Measurements from ENCODE around the gene SPTBN2. TPM values are rescaled to one million over a fixed set of nuclear protein-coding genes. Genes with fewer than 3 reads are reported as not detected.

SPTBN2 gene
- total and polyA plus RNA-seq, 5 donors, result 0.38 to 7.0 (median 3.1) TPM

- H3K27ac ChIP-seq (ENCODE audit: low read length), result peak overlapping the region; percentile 6
- under 1% methylated on average over 94 of the region's 95 CpGs for WGBS
- H3K27me3 ChIP-seq (ENCODE audit: control insufficient read depth, insufficient read depth), result no peaks in the 10 kb centered on the region
- intact Hi-C loops (cut with DNase I), result no loop called here
- no peaks in the 10 kb centered on the region for H3K9me3 ChIP-seq (ENCODE audit: control insufficient read depth, low read length)
- DNase-seq (peak; percentile 82 to 94 (median 93)), ATAC-seq (peak; percentile 97)
- peak overlapping the region; percentile 85 for H3K4me3 ChIP-seq (ENCODE audit: low read length)
- H3K4me1 ChIP-seq (ENCODE audit: control insufficient read depth, insufficient read depth, low read length), result peaks cover under 1% of the 10 kb centered on the region
These were observed 15.7 kb upstream of the SPTBN2 start for GRCh38 chr11:66744485-66745355.

GRCh38 chr11:66743271-66743968 lies 14.4 kb upstream of the SPTBN2 start:
- Histone ChIP-seq H3K4me3 (ENCODE audit: low read length) (no peak overlapping the region), H3K27ac (ENCODE audit: low read length) (no peak overlapping the region), H3K27me3 (ENCODE audit: control insufficient read depth, insufficient read depth) (no peaks in the 10 kb centered on the region), H3K9me3 (ENCODE audit: control insufficient read depth, low read length) (no peaks in the 10 kb centered on the region), H3K4me1 (ENCODE audit: control insufficient read depth, insufficient read depth, low read length) (peaks cover 2% of the 10 kb centered on the region)
- WGBS, result 87% methylated on average over 16 of the region's 16 CpGs
- no peak for ATAC-seq
- no peak for DNase-seq
- intact Hi-C loops (cut with DNase I), result no loop called here

- no peaks in the 10 kb centered on the region for H3K9me3 ChIP-seq (ENCODE audit: control insufficient read depth, low read length)
- no peak for ATAC-seq
- DNase-seq, result no peak
- intact Hi-C loops (cut with DNase I), result no loop called here
- WGBS, result 78% methylated on average over 2 of the region's 2 CpGs
- peaks cover 2% of the 10 kb centered on the region for H3K4me1 ChIP-seq (ENCODE audit: control insufficient read depth, insufficient read depth, low read length)
- H3K4me3 ChIP-seq (ENCODE audit: low read length), result no peak overlapping the region
- H3K27ac ChIP-seq (ENCODE audit: low read length), result no peak overlapping the region
- no peaks in the 10 kb centered on the region for H3K27me3 ChIP-seq (ENCODE audit: control insufficient read depth, insufficient read depth)
These were observed 12.1 kb upstream of the SPTBN2 start for GRCh38 chr11:66741153-66741552.

- DNase-seq, result no peak
- Histone ChIP-seq H3K4me1 (ENCODE audit: control insufficient read depth, insufficient read depth, low read length) (peaks cover 2% of the 10 kb centered on the region), H3K4me3 (ENCODE audit: low read length) (no peak overlapping the region), H3K27me3 (ENCODE audit: control insufficient read depth, insufficient read depth) (no peaks in the 10 kb centered on the region), H3K9me3 (ENCODE audit: control insufficient read depth, low read length) (no peaks in the 10 kb centered on the region), H3K27ac (ENCODE audit: low read length) (no peak overlapping the region)
- intact Hi-C loops (cut with DNase I), result no loop called here
- no peak for ATAC-seq
- 43% methylated on average over 2 of the region's 2 CpGs for WGBS
These were observed 11.0 kb upstream of the SPTBN2 start for GRCh38 chr11:66739983-66740382.

DNA sequence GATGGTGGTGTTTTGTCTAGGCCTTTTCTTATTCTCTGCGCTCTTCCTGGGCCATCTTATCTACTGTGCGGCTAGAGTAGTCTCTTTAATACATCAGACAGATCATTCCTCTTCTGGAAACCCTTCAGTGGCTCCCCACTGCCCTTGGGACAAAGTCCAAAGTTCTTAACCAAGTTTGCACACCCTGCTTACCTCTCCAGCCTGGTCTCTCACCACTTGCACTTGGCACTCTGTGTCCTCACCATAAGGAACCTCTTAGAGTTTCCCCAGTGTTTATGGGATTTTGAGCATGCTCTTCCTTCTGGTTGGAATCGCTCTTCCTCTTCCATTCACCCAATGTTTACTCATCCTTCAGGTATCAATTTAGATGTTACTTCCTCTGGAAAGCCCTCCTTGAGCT lies 5.2 kb upstream of the SPTBN2 start:
- ATAC-seq (no peak), DNase-seq (no peak)
- no peak overlapping the region for H3K27ac ChIP-seq (ENCODE audit: low read length)
- no peaks in the 10 kb centered on the region for H3K9me3 ChIP-seq (ENCODE audit: control insufficient read depth, low read length)
- no peaks in the 10 kb centered on the region for H3K27me3 ChIP-seq (ENCODE audit: control insufficient read depth, insufficient read depth)
- H3K4me3 ChIP-seq (ENCODE audit: low read length), result no peak overlapping the region
- no peaks in the 10 kb centered on the region for H3K4me1 ChIP-seq (ENCODE audit: control insufficient read depth, insufficient read depth, low read length)
- WGBS, result 95% methylated on average over 3 of the region's 3 CpGs
- intact Hi-C loops (cut with DNase I), result no loop called here

DNA sequence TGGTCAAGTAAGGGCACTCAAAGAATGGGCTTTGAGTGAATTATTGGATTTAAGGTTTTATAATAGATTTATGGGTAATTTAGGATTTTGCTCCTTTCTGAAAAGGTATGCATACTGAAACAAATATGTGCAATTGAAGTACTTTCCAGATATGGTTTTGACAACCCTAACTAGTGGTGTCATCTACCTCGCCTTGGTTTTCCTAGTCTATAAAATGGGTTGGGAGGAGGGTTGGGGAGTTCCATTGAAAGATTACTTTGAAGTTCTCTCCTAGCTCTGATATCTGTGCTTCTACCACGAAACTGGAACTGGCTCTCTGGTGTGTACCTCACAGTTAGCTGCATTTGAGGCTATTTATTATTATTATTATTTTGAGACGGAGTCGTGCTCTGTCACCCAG lies 431 bp upstream of the SPTBN2 start:
- 96% methylated on average over 4 of the region's 4 CpGs for WGBS
- intact Hi-C loops (cut with DNase I), result no loop called here
- Histone ChIP-seq H3K27ac (ENCODE audit: low read length) (no peak overlapping the region), H3K27me3 (ENCODE audit: control insufficient read depth, insufficient read depth) (no peaks in the 10 kb centered on the region), H3K9me3 (ENCODE audit: control insufficient read depth, low read length) (no peaks in the 10 kb centered on the region), H3K4me3 (ENCODE audit: low read length) (no peak overlapping the region), H3K4me1 (ENCODE audit: control insufficient read depth, insufficient read depth, low read length) (peaks cover 4% of the 10 kb centered on the region)
- DNase-seq (no peak), ATAC-seq (no peak)

DNA sequence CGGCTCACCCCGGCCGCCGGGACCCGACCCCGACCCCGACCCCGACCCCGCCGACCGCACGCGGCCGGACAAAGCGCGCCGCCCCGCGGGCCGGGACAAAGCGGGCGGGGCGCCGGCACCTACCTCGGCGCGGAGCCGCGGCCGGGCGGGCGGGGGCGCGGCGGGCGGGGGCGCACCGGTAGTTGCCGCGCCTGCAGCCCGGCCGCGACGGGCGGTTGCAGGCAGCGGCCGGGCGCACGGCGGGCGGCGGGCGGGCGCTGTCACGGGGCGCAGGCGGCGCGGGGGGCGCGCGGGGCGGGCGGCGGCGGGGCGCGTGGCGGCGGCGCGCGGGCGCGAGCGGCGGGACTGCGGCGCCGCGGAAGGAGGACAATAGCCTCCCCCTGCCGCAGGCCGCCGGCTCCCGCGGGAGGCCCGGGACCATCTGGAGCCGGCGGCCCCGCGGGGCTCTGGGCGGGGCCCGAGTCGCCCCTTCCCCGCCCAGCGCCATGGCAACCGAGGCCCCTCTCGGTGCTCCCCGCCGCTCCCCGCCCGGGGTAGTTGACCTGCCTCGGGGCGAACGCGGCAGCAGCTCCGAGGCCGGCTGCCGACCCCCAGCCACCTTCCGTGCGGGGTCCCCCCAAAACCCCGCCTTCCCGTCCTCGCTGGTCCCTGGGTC lies 851 bp downstream of the SPTBN2 start:
- ATAC-seq, result peak; percentile 30 to 32
- Histone ChIP-seq H3K9me3 (ENCODE audit: control insufficient read depth, low read length) (no peaks in the 10 kb centered on the region), H3K27ac (ENCODE audit: low read length) (no peak overlapping the region), H3K4me1 (ENCODE audit: control insufficient read depth, insufficient read depth, low read length) (peaks cover 4% of the 10 kb centered on the region), H3K27me3 (ENCODE audit: control insufficient read depth, insufficient read depth) (no peaks in the 10 kb centered on the region), H3K4me3 (ENCODE audit: low read length) (peak overlapping the region; percentile 97)
- 1% methylated on average over 111 of the region's 114 CpGs for WGBS
- peak in 1 of 3 donors; percentile 53 for DNase-seq
- intact Hi-C loops (cut with DNase I), result no loop called here

DNA sequence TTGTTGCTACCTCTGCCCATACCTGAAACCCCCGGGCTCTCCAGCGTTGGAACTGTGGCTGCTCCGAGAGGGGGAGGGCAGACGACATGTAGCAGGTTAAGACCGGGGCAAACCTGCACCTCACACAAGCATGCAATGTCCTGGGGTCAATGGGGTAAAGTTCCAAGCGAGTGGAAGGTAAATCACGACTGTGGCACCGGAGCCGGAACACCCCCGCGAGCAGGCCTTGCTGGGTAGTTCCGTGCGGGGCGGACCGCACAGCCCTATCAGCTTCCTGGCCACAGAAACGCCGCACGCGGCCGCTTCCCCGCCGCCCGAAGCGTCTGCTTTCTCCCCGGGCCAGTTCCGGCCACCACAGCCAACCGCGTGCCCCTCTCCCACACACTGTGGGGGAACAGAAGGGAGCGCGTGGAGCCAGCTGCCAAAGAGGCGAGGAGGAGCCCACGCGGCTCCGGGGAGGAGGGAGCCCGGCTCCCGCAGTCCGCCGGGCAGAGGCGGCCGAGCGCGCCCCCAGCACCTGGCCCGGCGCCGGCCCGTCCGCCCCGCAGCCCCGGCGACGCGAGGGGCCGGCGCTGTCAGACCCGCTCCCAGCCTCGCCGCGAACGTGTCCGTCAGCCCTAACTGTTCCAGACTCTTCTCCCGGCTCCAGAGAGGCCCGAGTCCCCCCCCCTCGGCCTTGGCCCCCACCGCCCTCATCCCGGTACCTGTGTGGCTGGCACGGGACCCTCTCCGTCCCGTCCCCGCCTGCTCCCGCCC lies 1.6 kb downstream of the SPTBN2 start:
- 2% methylated on average over 70 of the region's 70 CpGs for WGBS
- DNase-seq (peak; percentile 51 to 74 (median 72)), ATAC-seq (peak; percentile 60 to 72)
- intact Hi-C loops (cut with DNase I), result no loop called here
- Histone ChIP-seq H3K9me3 (ENCODE audit: control insufficient read depth, low read length) (no peaks in the 10 kb centered on the region), H3K4me3 (ENCODE audit: low read length) (peak overlapping the region; percentile 97), H3K4me1 (ENCODE audit: control insufficient read depth, insufficient read depth, low read length) (peaks cover 4% of the 10 kb centered on the region), H3K27ac (ENCODE audit: low read length) (no peak overlapping the region), H3K27me3 (ENCODE audit: control insufficient read depth, insufficient read depth) (no peaks in the 10 kb centered on the region)

DNA sequence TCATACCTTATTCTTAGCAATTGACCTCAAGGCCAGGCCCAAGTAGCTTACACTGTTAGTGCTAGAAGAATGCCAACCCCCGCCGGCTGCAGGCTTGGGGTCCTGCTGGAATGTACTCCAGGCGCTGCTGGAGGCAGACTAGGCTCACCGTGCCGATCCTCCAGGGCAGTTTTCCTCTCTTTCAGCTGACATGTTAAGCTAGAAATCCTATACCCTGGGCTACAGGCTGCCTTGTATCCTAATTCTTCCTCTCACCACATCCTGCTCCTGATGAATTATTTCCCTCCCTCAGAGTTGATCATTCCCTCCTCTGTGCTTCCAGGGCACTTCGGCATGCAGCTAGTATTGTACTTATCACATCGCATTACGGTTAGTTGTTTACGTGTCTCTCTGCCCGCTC lies 3.4 kb downstream of the SPTBN2 start:
- Histone ChIP-seq H3K4me3 (ENCODE audit: low read length) (no peak overlapping the region), H3K27me3 (ENCODE audit: control insufficient read depth, insufficient read depth) (no peaks in the 10 kb centered on the region), H3K9me3 (ENCODE audit: control insufficient read depth, low read length) (no peaks in the 10 kb centered on the region), H3K27ac (ENCODE audit: low read length) (no peak overlapping the region), H3K4me1 (ENCODE audit: control insufficient read depth, insufficient read depth, low read length) (peaks cover 4% of the 10 kb centered on the region)
- ATAC-seq (no peak), DNase-seq (no peak)
- 55% methylated on average over 10 of the region's 10 CpGs for WGBS
- intact Hi-C loops (cut with DNase I), result no loop called here

DNA sequence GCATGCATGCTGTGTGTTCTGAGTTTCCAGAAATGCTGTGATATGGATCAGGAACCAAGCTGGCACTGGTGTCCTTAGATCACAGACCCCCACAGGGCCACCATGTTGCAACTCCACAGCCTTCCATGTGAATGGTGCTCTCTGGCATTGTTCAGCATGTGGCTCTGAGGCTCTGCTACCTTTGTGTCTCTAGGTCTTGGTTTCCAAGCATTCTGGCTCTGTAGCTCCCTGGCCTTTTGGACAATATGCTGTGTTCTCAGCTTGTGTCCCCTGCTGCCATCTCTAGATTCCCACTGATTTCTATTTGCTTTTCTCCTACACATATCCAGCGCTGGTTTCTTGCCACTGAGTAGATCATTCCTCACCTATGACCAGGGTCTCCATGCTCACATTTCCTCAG lies 3.9 kb downstream of the SPTBN2 start:
- H3K27me3 ChIP-seq (ENCODE audit: control insufficient read depth, insufficient read depth), result no peaks in the 10 kb centered on the region
- ATAC-seq (no peak), DNase-seq (no peak)
- 98% methylated on average over 1 of the region's 1 CpG for WGBS
- no peak overlapping the region for H3K4me3 ChIP-seq (ENCODE audit: low read length)
- intact Hi-C loops (cut with DNase I), result no loop called here
- no peak overlapping the region for H3K27ac ChIP-seq (ENCODE audit: low read length)
- peaks cover 4% of the 10 kb centered on the region for H3K4me1 ChIP-seq (ENCODE audit: control insufficient read depth, insufficient read depth, low read length)
- H3K9me3 ChIP-seq (ENCODE audit: control insufficient read depth, low read length), result no peaks in the 10 kb centered on the region

Data from right cardiac atrium (tissue), 5 donors.